ENCODE results near the gene IQGAP3. TPM values are rescaled to one million over a fixed set of nuclear protein-coding genes. Genes with fewer than 3 reads are reported as not detected.
A peak's percentile ranks its signal among the peaks of the same experiment; 100 is the strongest.

The IQGAP3 gene
- polyA plus RNA-seq, 4 donors, result 11.6 to 15.7 (median 13.6) TPM

DNA sequence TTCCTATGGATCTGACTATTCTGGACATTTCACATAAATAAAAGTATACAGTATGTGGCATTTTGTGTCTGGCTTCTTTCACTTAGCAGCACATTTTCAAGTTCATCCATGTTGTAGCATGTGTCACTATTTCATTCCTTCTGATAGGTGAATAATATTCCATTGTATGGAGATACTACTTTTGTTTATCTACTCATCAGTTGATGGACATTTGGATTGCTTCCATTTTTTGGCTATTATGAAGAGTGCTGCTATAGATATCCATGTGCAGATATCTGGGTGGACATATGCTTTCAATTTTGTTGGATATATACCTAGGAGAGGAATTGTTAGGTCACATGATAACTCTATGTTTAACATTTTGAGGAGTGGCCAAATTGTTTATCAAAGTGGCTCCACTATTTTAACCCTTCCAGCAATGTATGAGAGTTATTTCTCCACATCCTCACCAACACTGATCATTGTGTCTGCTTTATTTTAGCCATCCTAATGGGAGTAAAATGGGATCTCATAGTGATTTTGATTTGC, 49.9 kb downstream of the IQGAP3 start:
- DNase-seq (ENCODE audit: low read depth in 4 of 4, low spot score in 3 of 4), result no peak

- no peak for DNase-seq (ENCODE audit: low read depth in 4 of 4, low spot score in 3 of 4)
Measured at GRCh38 chr1:156517748-156518147, 54.6 kb downstream of the IQGAP3 start.

GRCh38 chr1:156516821-156517220, 55.5 kb downstream of the IQGAP3 start:
- no peak for DNase-seq (ENCODE audit: low read depth in 4 of 4, low spot score in 3 of 4)

GRCh38 chr1:156515956-156516355, 56.4 kb downstream of the IQGAP3 start:
- no peak for DNase-seq (ENCODE audit: low read depth in 4 of 4, low spot score in 3 of 4)

DNA sequence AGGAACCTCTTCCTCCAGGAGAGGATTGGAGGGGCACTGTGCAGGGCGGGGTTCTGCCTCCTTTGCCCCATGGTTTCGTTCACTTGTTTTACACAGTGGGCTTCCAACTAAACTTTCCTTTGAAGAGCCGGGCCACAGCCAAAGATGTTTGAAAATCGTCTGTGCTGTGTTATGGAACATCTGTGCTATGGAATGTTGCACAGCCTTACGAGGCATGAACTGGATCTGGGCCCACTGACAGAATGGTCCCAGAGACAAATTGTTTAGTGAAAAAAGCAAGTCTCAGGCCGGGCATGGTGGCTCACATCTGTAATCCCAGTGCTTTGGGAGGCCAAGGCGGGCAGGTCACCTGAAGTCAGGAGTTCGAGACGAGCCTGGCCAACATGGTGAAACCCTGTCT, 59.2 kb downstream of the IQGAP3 start:
- DNase-seq (ENCODE audit: low read depth in 4 of 4, low spot score in 3 of 4), result no peak

DNA sequence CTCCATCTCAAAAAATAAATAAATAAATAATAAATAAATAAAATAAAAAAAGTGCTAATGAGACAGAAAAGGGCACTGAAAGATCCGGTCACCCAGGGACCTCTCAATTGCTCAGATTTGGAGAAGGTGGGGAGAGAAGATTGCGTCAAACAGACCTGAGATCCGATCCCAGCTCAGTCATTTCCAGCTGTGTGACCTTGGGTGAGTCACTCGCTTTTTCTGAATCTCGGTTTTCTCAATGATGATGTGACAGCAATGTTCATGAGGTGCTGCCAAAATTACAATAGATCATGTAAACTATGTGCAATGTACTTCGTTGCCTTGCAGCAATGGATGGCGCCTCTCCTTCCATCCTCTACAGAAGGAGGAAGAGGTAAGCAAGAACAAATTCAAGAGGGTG, 60.7 kb downstream of the IQGAP3 start:
- no peak for DNase-seq (ENCODE audit: low read depth in 4 of 4, low spot score in 3 of 4)

- DNase-seq (ENCODE audit: low read depth in 4 of 4, low spot score in 3 of 4), result no peak
Measured at GRCh38 chr1:156510709-156511108, 61.7 kb downstream of the IQGAP3 start.

DNA sequence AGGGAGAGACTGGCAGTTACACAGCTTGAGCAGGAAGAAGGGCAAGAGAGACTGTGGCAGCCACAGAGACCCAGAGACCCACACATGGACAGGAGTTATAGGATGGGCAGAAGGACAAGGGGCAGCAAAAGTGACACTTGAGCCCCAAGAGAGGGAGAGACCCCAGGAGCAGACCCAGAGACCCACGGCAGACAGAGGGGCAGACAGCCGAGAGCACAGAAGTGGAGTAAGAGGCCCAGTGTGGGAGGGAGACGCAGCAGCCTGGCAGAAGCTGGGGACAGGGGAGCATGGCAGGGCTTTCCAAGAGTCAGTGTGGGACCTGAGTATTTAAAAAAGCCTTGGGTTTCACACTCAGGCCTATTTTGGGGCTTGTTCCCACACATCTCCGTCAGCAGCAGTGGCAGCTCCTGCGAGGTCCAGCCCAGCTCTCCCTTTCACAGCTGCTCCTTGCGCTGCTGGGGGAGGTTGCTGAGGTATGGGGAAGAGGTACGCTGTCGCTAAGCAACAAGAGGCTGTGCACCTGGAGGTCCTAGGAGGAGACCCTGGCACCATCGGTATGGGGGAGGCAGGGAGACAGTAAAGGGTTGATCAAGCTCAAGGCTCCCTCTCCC, 62.8 kb downstream of the IQGAP3 start:
- no peak for DNase-seq (ENCODE audit: low read depth in 4 of 4, low spot score in 3 of 4)

GRCh38 chr1:156508955-156509234, 63.5 kb downstream of the IQGAP3 start:
- DNase-seq (ENCODE audit: low read depth in 4 of 4, low spot score in 3 of 4), result no peak

GRCh38 chr1:156508205-156508954, 64.0 kb downstream of the IQGAP3 start:
- DNase-seq (ENCODE audit: low read depth in 4 of 4, low spot score in 3 of 4), result no peak

- no peak for DNase-seq (ENCODE audit: low read depth in 4 of 4, low spot score in 3 of 4)
Measured at GRCh38 chr1:156506450-156506849, 65.9 kb downstream of the IQGAP3 start.

DNA sequence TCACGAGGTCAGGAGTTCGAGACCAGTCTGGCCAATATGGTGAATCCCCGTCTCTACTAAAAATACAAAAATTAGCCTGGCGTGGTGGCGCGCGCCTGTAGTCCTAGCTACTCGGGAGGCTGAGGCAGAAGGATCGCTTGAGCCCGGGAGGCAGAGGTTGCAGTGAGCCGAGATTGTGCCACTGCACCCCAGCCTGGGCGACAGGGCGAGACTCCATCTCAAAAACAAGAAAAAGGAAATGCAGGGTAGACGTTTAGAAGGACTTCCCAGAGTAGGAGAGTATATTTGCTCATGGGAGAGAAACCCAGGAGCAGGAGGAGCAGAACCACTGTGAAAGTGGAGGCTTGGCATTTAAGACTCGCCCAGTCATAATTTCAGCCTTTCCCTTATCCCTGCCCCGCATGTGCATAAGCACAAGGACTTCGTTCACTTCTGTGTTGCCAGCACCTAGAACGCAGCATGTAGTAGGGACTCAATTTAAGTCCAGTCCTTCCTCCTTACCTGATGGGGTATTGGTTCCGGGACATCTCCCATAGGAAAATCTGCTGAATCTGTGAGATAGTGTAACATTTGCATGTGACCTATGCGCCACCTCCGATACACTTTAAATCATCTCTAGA, 66.6 kb downstream of the IQGAP3 start:
- DNase-seq (ENCODE audit: low read depth in 4 of 4, low spot score in 3 of 4), result no peak

DNA sequence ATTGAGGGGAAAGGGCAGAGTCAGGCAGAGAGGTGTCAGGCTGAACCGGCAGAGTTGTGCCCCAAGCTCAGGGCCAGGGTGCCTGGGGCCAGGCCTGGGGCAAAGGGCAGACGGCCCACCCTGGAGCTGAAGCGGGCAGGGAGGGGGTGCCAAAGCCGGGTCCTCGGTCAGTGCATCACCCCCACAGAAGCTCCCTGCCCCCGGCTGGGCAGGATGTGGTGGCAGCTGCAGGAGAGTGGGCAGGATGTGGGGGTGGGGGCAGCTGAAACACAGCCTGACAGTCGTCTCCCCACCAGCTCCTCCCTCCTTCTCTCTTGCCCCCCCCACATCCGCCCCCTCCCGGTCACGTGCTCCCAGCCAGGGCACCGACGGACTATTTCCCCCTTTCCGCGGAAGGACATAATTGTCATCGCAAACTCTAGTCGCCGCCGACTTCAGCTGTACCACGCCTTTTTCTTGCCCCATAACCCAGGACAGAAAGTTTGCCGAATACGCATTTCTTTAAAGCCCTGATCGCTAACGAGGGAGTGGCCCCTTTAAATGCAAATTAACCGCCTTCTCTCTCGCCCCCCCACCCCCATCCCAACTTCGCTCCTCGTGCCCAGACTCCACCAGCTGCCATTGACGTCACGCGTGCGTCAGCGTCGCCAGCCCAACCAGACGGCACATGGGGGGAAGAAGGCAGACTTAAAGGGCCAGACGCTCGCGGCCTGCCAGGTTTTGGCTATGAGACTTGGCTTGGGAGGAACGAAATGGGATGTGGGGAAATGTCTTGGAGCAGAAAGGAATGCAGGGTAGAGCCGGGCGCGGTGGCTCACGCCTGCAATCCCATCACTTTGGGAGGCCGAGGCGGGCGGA, 67.3 kb downstream of the IQGAP3 start:
- peak; percentile 95 to 99 (median 98) for DNase-seq (ENCODE audit: low read depth in 4 of 4, low spot score in 3 of 4)

DNA sequence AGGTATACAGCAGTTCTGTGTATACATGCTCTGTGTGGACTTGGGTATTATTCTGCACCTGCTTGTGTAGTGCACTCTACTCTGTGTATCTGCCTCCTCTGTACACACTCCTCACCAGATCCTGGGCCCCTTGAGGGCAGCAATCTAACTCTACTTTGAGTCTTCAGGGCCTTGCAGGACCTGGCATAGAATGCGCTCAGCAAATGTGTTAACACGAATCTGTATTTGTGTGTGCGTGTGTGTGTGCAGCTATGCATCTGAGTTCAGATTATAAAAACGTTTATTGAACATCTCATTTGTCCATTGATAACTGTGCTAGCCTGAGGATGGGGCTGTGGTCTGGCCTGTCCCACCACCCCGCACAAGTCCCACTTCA, 67.9 kb downstream of the IQGAP3 start:
- no peak for DNase-seq (ENCODE audit: low read depth in 4 of 4, low spot score in 3 of 4)

DNA sequence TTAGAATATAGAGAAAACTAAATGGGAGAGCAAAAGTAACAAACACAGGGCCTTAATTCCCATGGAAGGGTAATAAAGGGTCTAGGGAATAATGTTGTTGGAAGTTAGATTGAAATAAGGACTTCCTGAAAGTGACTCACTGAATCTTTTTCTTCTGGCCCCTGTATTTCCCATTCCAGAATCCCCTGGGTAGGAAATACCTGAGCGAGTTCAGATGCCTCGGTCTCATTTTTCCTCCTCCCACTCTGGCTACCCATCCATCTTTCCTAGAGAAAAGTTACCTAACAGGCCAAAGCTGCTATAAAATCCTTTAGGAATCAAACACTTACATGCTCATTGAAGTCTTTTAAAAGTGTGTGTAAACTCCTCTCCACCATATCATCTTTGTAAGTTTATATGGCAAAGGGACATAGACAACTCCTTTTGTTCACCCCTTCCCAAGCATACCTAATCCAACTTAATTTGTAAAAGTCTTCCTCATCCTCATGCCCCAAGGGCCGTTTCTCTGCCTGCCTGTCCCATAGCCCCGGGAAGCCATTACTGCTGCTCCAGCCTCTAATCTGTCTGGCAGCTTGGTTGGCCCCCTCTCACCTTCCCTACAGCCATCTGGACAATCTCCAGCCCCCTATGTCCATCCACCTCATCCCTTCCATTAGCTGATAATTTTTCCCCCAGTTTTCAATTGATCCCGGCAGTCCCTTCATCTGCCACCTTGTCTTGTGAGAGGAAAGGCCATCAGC, 68.5 kb downstream of the IQGAP3 start:
- no peak for DNase-seq (ENCODE audit: low read depth in 4 of 4, low spot score in 3 of 4)

GRCh38 chr1:156502894-156503697, 69.3 kb downstream of the IQGAP3 start:
- no peak for DNase-seq (ENCODE audit: low read depth in 4 of 4, low spot score in 3 of 4)

DNA sequence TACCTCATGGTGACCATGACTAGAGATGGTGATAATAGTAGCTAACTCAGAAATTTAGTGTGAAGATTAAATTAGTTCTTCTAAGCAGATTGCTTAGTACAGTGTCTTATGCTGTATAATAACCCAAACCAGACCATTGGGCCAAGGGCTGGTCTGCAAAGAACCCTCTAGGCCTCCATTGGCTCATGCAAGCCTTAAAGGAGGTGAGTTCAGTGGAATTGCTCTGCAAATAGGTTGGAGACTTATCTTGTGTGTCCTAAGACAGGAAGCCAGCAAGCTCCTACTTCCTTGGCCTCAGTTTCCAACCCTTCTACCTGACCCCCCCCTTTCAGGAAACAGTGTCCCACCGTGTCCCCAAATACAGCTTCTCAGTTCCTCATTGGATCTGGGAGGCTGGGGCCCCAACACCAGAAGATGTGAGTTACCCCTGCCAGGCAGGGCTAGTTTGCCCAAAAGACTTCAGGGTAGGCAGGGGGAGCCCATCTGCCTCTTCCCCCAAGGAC, 69.9 kb downstream of the IQGAP3 start:
- DNase-seq (ENCODE audit: low read depth in 4 of 4, low spot score in 3 of 4), result no peak

GRCh38 chr1:156500793-156501506, 71.4 kb downstream of the IQGAP3 start:
- peak; percentile 80 to 92 (median 89) for DNase-seq (ENCODE audit: low read depth in 4 of 4, low spot score in 3 of 4)

DNA sequence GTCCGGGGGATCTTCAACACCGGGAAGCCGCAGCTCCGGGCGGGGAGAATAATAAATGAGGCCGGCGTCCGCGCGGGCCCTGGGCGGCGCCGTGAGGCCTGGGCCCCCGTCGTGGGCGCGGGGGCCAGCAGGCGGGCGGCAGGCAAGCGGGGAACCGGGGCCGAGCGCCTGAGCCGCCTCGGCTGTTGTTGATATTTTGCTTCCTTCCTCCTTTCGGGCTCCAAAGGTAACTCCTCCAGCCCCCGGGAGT, 71.9 kb downstream of the IQGAP3 start, which contains the start of gene MEF2D:
Gene MEF2D, minus strand, starts transcription at position 233 of the 250 bp plus-strand sequence. CDS start 17,483 bp downstream, outside the sequence.
- no peak for DNase-seq (ENCODE audit: low read depth in 4 of 4, low spot score in 3 of 4)
